Spleen (tissue), 11 donors: Measurements from ENCODE around the gene FHL1. TPM values are rescaled to one million over a fixed set of nuclear protein-coding genes. Genes with fewer than 3 reads are reported as not detected.

ENCODE experiments used
- DNase-seq: peaks from one replicate; pipeline ENCODE4 v3.0.0-alpha.2; 2020
- H3K27ac ChIP-seq, 8 donors: fragments of 200-600 bp; sonication (generic) in 7 of 8; 1 replicate in 4 of 8; 2 replicates in 4 of 8; pipeline versions ENCODE4 v1.5.0 to v1.8.0; 2016 to 2021; ENCODE audit warnings: inconsistent platforms in 4 of 8, mild to moderate bottlenecking in 4 of 8, moderate library complexity in 1 of 8
- H3K27me3 ChIP-seq, 7 donors: fragments of 200-600 bp; sonication (generic) in 6 of 7; replicated peaks in 1 of 7; 1 replicate in 4 of 7; 2 replicates in 3 of 7; pipeline versions ENCODE4 v1.5.0 to v1.8.0; 2016 to 2021; ENCODE audit warnings: inconsistent platforms in 3 of 7, mild to moderate bottlenecking in 1 of 7
- H3K36me3 ChIP-seq, 6 donors: fragments of 200-600 bp; sonication (generic) in 5 of 6; 1 replicate in 4 of 6; 2 replicates in 2 of 6; pipeline versions ENCODE4 v1.5.0 to v1.8.0; 2016 to 2021; ENCODE audit warnings: inconsistent platforms in 2 of 6
- H3K4me1 ChIP-seq, 6 donors: fragments of 200-600 bp; sonication (generic) in 5 of 6; 1 replicate in 3 of 6; 2 replicates in 3 of 6; pipeline versions ENCODE4 v1.5.0 to v1.8.0; 2016 to 2021; ENCODE audit warnings: inconsistent platforms in 3 of 6
- H3K4me3 ChIP-seq, 8 donors: fragments of 200-600 bp; sonication (generic) in 7 of 8; 1 replicate in 4 of 8; 2 replicates in 4 of 8; pipeline versions ENCODE4 v1.5.0 to v1.8.0; 2016 to 2021; ENCODE audit warnings: inconsistent platforms in 4 of 8, mild to moderate bottlenecking in 4 of 8, moderate library complexity in 2 of 8
- H3K9me3 ChIP-seq, 8 donors: fragments of 200-600 bp; sonication (generic) in 7 of 8; 1 replicate in 4 of 8; 2 replicates in 4 of 8; pipeline versions ENCODE4 v1.5.0 to v1.8.0; 2016 to 2021; ENCODE audit warnings: inconsistent platforms in 4 of 8
- CTCF ChIP-seq, 11 experiments: fragments of 200-600 bp in 7 of 11; fragments of 450-650 bp in 4 of 11; sonication (generic) in 4 of 11; IDR thresholded peaks in 8 of 11; conservative IDR thresholded peaks in 3 of 11; 1 replicate in 7 of 11; 2 replicates in 4 of 11; pipeline versions ENCODE4 v1.4.0 to v1.8.0; 2016 to 2021; ENCODE audit warnings: antibody characterized with exemption in 11 of 11, inconsistent platforms in 4 of 11, mild to moderate bottlenecking in 1 of 11
- POLR2A ChIP-seq, 3 donors: fragments of 450-650 bp; IDR thresholded peaks; one replicate each; pipeline ENCODE4 v1.5.1; 2017; ENCODE audit warnings: antibody characterized with exemption in 3 of 3, mild to moderate bottlenecking in 1 of 3
- POLR2AphosphoS5 ChIP-seq, 3 donors: sonication (generic); formaldehyde crosslinking; IDR thresholded peaks; one replicate each; pipeline ENCODE4 v1.5.1; 2017; ENCODE audit warnings: antibody characterized with exemption in 3 of 3
- WGBS, 5 donors: extraction: QIAGEN DNeasy Blood & Tissue Kit in 3 of 5; methylation state at CpG; one replicate each; pipeline versions ENCODE4 v1.1.5 to v1.1.7; 2013 to 2018; 5-methylcytosine and 5-hydroxymethylcytosine counted together
- intact Hi-C: fragments of 100-400 bp; cut with DNase I; formaldehyde crosslinking; loops from one replicate; pipeline ENCODE4 v1.15.0; 2023; ENCODE audit warnings: low total_unique reads
- polyA plus RNA-seq, 3 donors: library from polyadenylated mRNA; stranded (reverse); fragments of 200-250 nt; gene quantifications; one replicate each; pipeline ENCODE4 v1.2.1, GENCODE V29; 2013
- total RNA-seq, 7 donors: library from RNA; depleted of rRNA in 3 of 7; stranded (reverse); fragments of >200 nt in 3 of 7; fragmentation: NEBNext Ultra II Directional in 4 of 7; extraction: Animal tissue kit (Norgen Biotek cat#: 25700) in 4 of 7; gene quantifications; one replicate each; pipeline versions ENCODE4 v1.1.0 to v1.2.1, GENCODE V29; 2016 to 2021
- donor health status: healthy with polysubstance abuse.
- donor health status: DM: no; HTN: no; CAD: no; lungs with moderate emphysema.
- donor health status: DM: no; HTN: no; CAD: no.
- donor health status: Bipolar disorder and iron deficiency.
- donor health status: healthy.
- donor health status: DM: no; HTN: no; CAD: no.
- donor health status: DM: yes; HTN: yes; CAD: no.

FHL1 gene
- total and polyA plus RNA-seq, 10 donors = 33.0 to 108 (median 61.5) TPM

- 69 to 88% (median 81%) methylated on average over 1 of the region's 1 CpG for WGBS, 5 donors
- no peak overlapping the region for H3K27ac ChIP-seq
- TF ChIP-seq POLR2A (IDR thresholded peaks at IDR 0.05) (no peak), POLR2AphosphoS5 (IDR thresholded peaks at IDR 0.05) (no peak), CTCF (IDR thresholded peaks at IDR 0.05 in 8 of 11, conservative IDR thresholded peaks at IDR 0.05 in 3 of 11) (no peak)
Measured at GRCh38 chrX:136121788-136122187, 25.5 kb upstream of the FHL1 start.

GRCh38 chrX:136122207-136122606 is 25.1 kb upstream of the FHL1 start:
- Histone ChIP-seq H3K4me3 (no peak overlapping the region), H3K27me3 (no peaks in the 10 kb centered on the region), H3K27ac (no peak overlapping the region), H3K36me3 (no peaks in the 10 kb centered on the region), H3K4me1 (no peaks in the 10 kb centered on the region), H3K9me3 (no peaks in the 10 kb centered on the region)
- DNase-seq = no peak
- intact Hi-C loops = no loop called here
- WGBS, 5 donors = 58 to 81% (median 73%) methylated on average over 2 of the region's 2 CpGs
- TF ChIP-seq POLR2AphosphoS5 (IDR thresholded peaks at IDR 0.05) (no peak), POLR2A (IDR thresholded peaks at IDR 0.05) (no peak), CTCF (IDR thresholded peaks at IDR 0.05 in 8 of 11, conservative IDR thresholded peaks at IDR 0.05 in 3 of 11) (no peak)

More at GRCh38 chrX:136121788-136122187, 25.5 kb upstream of the FHL1 start:
- Histone ChIP-seq H3K9me3 (no peaks in the 10 kb centered on the region), H3K36me3 (no peaks in the 10 kb centered on the region), H3K27me3 (no peaks in the 10 kb centered on the region), H3K4me1 (no peaks in the 10 kb centered on the region), H3K4me3 (no peak overlapping the region)
- intact Hi-C loops = no loop called here
- DNase-seq = no peak

- TF ChIP-seq POLR2AphosphoS5 (IDR thresholded peaks at IDR 0.05) (no peak), POLR2A (IDR thresholded peaks at IDR 0.05) (no peak), CTCF (IDR thresholded peaks at IDR 0.05 in 8 of 11, conservative IDR thresholded peaks at IDR 0.05 in 3 of 11) (no peak)
- 81 to 95% (median 91%) methylated on average over 10 to 11 of the region's 11 CpGs for WGBS, 5 donors
- no peaks in the 10 kb centered on the region for H3K27me3 ChIP-seq
- no peak overlapping the region for H3K4me3 ChIP-seq
- H3K27ac ChIP-seq = no peak overlapping the region
- no peak for DNase-seq
- intact Hi-C loops = no loop called here
- no peaks in the 10 kb centered on the region for H3K4me1 ChIP-seq
- no peaks in the 10 kb centered on the region for H3K9me3 ChIP-seq
- no peaks in the 10 kb centered on the region for H3K36me3 ChIP-seq
Measured at GRCh38 chrX:136125106-136125505, 22.2 kb upstream of the FHL1 start.

GRCh38 chrX:136126371-136126770 is 21.0 kb upstream of the FHL1 start:
- Histone ChIP-seq H3K27me3 (no peaks in the 10 kb centered on the region), H3K27ac (no peak overlapping the region), H3K4me3 (no peak overlapping the region), H3K4me1 (no peaks in the 10 kb centered on the region), H3K36me3 (no peaks in the 10 kb centered on the region), H3K9me3 (no peaks in the 10 kb centered on the region)
- intact Hi-C loops = no loop called here
- no peak for TF ChIP-seq POLR2AphosphoS5 (IDR thresholded peaks at IDR 0.05)
- no peak for TF ChIP-seq CTCF (IDR thresholded peaks at IDR 0.05 in 8 of 11, conservative IDR thresholded peaks at IDR 0.05 in 3 of 11)
- no peak for TF ChIP-seq POLR2A (IDR thresholded peaks at IDR 0.05)
- DNase-seq = no peak
- WGBS, 5 donors = 73 to 90% (median 88%) methylated on average over 6 of the region's 6 CpGs
